Peyer's patch (tissue), 4 donors: ENCODE measurements around the gene CENPVL3.

ENCODE experiments used
- POLR2A ChIP-seq, 2 donors: fragments of 450-650 bp; IDR thresholded peaks; one replicate each; pipeline ENCODE4 v1.5.1; 2017; ENCODE audit warnings: antibody characterized with exemption in 2 of 2, mild to moderate bottlenecking in 2 of 2, moderate library complexity in 2 of 2
- TF ChIP-seq, protein P1 (sequence below), 6 experiments: fragments of 450-650 bp in 4 of 6; fragments of 200-600 bp in 2 of 6; sonication (generic) in 1 of 6; IDR thresholded peaks; one replicate each; pipeline ENCODE4 v1.5.1; 2017 to 2019; ENCODE audit warnings: antibody characterized with exemption in 6 of 6, mild to moderate bottlenecking in 3 of 6, moderate library complexity in 1 of 6

- TF ChIP-seq POLR2A (IDR thresholded peaks at IDR 0.05), result no peak
- TF ChIP-seq, protein P1, sequence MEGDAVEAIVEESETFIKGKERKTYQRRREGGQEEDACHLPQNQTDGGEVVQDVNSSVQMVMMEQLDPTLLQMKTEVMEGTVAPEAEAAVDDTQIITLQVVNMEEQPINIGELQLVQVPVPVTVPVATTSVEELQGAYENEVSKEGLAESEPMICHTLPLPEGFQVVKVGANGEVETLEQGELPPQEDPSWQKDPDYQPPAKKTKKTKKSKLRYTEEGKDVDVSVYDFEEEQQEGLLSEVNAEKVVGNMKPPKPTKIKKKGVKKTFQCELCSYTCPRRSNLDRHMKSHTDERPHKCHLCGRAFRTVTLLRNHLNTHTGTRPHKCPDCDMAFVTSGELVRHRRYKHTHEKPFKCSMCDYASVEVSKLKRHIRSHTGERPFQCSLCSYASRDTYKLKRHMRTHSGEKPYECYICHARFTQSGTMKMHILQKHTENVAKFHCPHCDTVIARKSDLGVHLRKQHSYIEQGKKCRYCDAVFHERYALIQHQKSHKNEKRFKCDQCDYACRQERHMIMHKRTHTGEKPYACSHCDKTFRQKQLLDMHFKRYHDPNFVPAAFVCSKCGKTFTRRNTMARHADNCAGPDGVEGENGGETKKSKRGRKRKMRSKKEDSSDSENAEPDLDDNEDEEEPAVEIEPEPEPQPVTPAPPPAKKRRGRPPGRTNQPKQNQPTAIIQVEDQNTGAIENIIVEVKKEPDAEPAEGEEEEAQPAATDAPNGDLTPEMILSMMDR (IDR thresholded peaks at IDR 0.05), result no peak
These were observed 24.7 kb upstream of the CENPVL3 start for GRCh38 chrX:51643377-51643776.
